HG02610 (cell line): Measurements from ENCODE around the gene DISC1.

Source experiments
- ATAC-seq: cut with Tn5 transposase; IDR thresholded peaks from one replicate; pipeline ENCODE4 v1.9.1; 2021; ENCODE audit warnings: mild to moderate bottlenecking, moderate library complexity; ENCODE audit not compliant: unreplicated experiment

DISC1 gene

DNA sequence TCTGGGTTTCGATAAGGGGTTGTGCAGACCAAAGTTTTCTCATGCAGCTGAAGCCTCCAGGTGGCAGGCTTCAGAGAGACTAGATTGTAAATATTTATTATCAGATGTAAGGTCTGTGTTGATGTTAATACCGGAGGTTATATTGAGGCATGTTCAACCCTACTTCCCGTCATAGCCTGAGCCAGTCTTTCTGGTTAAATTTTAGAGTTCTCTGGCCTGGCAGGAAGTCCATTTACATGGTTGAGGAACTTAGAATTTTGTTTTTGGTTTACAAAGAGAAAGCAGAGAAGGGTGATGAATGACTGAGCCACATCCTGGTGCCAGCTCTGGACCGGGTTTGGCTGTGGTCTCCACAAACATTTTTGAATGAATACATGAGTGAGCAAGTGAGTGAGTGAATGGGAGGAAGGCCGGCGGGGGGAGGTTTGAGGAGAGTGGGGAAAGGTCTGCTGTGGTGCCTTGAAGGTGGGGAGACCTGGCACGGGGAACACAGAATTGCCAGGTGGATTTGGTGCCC is 218.5 kb downstream of the DISC1 start:
- ATAC-seq = no peak

DNA sequence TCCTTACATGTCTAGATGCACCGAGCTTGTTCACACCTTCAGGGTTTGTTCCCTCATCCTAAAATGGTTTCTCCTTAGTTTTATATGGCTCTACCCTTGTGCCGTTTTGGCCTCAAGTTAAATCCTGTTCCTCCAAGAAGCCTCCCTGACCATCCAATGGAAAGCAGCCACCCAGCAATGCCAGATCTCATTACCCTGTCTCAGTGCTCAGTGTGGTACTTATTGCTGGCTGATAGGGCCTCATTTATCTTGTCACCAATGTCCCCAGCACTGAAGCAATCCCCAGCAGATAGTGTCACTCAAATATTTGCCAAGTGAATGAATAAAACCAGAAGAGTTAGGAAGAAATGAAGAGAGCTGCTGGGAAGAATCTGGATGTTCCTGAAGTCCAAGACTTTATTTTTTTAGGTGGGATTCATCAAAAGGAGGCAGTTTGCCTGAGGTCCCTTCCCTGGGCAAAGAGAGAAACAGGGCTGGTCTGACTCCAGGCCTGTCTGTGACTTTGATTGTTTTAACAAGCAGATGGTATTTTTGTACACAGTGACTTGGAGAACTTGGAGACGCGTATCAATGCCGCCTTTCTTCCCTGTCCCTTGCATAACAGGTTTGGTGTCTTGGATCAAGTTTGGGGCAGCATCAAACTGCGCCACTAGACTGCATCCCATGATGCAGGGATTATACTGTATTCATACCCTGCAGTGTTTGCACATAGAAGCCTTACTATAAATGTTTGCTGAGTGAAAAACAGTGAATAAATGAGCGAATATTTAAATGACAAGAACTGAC is 221.2 kb downstream of the DISC1 start:
- no peak for ATAC-seq

DNA sequence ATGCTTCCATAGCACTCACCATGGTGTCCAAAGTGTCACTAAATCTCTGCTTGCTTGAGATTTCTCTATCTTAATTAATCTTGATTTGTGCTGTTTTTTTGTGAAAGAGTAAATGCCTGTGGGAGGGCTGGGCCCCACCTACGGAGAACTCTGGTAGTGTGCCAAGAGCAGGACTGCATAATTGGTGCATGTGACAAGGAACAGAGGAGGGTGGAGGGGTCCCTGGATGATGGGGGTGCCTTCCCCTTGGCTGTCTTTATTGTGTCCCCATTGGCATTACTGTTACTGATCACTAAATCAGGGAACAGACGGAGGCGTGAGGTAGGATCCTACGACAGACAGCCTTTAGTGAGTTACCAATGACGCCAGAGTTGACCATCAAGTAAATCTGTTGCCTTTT is 223.4 kb downstream of the DISC1 start:
- ATAC-seq = no peak

DNA sequence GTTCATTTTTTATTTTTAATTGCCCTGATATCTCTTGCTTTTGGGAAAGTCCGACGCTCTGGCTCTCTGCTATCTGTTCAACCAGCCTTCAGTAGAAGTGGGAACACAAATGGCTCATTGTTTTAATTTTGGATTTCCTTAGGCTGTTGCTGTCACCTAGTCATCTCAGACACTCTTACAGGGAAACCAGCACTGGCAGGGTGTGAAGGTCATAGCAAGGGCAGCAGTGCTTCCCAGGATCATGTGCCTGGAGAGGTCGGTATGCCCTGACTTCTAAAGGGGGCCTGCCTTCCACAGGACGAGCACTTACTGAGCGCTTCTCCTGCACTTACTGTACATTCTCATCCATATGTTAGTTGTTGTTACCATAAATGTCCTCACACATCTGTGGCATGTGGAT is 224.2 kb downstream of the DISC1 start:
- ATAC-seq = no peak

DNA sequence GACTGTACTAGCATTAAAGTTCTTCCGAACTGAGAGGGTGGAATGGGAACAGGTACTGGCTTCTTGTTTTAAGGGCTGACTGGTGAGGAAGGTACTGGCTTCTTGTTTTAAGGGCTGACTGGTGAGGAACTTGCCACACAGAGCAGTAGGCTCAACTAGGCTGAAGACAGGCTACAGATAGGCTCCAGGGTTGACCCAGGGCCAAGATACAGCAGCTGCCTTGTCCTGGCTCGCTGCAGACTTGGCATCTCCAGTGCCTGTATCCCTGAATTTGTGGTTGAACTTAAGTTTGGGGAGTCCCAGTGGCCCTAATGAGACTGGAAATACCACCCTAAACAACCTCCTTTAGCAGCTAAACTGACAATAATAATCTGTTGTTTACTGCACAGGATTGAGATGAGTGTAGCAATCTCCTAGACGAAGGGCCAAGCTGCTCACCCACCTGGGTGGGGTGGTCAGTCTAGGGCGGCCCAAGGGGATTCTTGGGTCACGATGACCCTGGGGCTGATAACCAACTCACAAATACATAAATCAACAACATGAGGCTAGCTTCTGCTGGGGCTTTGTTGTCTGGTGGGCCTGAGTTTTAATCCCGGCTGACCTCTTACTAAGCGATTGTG is 227.1 kb downstream of the DISC1 start:
- ATAC-seq = no peak

DNA sequence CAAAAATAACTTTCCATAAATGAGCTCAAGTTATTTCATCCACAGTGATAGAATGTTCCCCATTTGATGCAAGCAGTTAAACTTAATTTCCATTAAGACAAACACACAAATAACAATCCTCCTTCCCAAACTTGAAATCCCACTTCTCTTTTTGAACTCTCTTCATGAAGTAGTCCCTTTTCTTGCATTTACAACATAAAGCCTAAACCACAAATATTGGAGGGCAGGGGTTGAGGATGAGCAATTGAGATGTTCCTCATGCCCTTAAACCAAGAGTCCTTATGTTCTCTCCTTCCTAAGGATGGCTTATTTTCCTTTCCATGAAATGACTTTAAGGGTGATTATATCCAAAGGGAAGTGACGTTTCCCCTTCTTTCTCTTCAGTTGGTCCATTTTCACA is 228.8 kb downstream of the DISC1 start:
- ATAC-seq = no peak

DNA sequence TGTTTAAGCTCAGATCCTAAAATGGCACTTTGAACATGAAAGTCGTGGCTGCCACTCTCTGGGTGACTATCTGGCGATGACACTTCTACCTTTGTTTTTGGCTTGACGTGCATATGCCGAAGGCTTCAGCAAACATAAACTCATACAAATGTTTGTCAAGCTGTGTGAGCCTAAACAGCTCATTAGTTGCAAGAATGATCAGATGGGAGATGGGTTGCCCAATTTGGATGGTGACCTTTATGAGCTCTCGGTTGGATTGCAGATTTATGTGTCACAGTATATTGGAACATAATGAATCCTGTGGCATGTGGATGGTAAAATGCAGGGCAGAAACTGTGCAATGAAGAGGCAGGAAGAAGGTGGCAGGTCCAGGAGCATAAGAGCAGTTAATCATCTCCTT is 229.3 kb downstream of the DISC1 start:
- ATAC-seq = no peak

DNA sequence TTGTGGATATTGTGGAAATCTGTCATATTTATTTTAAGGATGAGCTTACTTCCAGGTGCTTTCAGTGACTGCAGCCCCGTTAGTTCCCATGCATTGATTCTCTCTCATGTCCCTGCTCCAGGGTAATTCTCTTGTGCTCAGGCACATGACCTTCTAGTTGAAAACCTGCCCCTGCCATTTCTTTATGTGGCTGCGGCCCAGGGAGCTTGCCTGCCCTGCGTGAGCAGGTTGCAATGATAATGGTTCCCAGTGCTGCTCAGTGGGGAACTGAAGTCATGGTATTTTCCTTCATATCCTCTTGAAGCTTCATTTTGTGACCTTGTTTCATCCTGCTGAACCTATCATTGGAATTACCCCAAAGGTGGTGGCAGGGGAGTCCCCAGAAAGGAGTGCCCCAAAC is 229.8 kb downstream of the DISC1 start:
- no peak for ATAC-seq

DNA sequence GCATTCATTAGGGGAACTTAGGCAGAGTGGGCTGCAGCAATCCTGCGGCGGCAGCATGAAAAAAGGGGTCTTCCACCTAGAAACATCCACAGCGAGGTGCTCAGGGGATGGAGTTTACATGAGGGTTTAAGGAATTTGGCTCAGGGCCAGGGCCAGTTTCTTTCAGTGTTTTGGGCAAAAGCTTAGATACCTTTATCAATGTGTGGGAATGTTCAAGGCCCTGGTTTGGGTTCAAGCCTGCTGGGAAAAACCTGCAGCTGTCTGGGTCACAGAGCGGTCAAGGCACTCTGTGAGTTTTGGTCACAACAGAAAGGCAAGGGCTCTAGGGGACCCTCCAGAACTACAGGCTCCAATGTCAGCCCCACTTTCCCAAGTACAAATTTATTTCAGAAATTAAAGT is 230.3 kb downstream of the DISC1 start:
- no peak for ATAC-seq

DNA sequence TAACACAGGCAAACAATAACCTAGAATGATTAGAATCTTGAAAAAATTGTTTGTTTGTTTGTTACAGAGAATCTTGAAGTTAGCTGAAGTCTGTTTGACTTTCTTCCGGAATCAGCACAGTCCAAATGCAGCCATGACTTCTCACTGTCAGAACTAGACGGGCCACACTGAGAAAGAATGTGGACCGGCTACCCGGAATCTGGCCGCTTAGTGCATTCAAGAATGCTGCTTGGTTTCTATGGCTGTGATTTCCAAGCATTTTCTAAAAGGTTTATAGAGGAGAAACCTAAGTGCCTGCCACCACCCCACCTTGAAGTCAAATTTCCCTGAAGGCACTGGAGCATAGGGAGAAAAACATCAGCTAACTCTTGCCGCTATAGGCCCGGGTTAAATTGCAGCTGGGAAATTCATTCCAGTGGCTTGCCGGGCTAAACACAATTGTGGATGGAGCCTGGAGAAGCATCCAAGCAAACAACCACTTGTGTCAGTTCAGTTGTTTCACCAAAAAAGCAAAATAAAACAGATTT is 231.1 kb downstream of the DISC1 start:
- ATAC-seq = no peak

DNA sequence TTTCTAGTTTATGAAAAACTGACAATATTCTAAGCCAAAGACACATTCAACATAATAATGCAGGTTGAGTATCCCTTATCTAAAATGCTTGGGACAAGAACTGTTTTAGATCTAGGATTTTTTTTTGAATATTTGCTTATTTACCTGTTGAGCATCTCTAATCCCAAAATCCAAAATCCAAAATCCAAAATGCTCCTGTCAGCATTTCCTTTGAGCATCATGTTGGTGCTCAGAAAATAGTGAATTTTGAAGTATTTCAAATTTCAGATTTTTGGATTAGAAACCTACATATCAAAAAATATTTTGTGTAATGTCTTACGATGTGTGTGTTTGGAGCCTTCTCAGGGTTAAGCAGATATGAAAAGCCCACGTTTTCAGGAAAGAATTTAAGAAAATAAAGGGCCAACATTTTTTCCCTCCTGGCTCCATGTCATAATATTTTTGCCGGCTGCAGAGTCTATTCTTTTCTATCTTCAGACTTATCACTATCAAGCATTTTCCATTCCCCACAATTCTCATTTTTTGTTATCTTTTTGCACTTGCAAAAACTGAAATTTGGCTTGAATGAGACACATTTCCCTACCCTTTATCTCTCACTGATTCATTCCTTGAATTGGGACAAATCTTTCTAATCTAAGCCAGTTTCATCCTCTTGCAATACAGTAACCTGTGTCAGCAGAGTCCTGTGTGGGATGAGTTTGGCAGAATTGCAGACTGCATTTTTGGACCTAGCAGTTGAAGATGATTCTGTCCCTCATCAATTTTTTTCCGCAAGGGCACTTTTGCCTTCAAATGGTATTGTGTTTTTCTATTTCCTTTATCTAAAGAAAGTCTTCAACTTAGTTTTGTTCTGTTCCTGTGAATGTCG is 233.9 kb downstream of the DISC1 start:
- ATAC-seq = no peak

DNA sequence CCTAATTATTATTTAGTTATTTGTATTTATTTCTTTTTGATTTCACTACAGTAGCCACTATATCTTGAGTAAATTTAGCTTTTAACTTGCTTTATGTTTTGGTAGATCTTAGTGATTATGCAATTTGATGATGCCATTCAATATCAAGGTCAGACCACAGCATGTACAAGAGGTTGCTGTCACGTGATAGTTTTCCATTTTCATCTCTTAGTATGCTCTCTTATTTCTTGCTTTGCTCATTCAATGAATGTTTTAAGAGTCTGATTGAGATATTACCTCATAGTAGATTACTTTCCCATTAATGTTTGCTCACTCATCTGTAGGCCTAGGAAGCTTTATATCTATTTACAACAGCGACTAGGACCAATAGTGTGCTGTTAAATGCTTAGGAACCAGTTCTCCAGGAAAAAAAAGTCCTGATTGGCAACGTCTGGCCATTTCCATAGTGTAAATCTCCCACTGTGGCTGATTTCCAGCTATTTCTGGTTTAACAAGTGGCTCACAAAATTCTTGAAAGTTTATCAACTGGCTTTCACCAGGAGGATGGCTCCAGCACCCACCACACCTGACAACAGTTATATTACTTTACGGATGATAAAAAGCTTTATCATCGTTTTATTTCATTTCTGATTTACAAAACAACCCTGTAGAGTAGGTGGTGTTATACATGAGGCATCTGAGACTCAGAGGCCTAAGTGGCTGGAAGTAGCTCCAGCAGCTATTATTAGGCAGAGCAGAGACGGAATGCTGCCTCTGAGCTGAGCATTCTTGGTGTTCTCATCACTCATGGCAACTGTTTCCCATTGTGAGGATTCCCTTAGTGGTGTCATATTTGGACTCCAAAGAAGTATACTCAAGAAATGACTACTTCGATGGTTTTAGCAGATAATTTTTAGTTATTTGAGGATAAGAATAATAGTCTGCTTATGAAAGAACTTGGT is 235.2 kb downstream of the DISC1 start:
- no peak for ATAC-seq

DNA sequence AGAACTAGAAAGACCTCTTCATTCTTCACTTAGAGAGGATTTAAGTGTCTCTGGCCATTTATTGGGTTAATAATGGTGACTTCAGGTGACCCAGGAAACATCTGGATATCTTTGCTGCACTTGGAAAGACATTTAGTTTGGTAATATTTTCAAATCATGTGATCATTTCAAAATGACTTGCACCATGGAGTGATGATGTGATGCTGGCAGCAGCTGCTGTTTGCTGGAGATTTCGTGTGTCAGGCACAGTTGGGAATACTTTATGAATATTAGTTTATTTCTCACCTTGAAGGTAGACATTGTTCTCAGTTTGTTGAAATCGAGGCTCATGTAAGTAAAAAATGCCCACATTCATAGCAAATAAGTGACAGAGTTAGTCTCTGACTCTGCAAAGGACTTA is 236.0 kb downstream of the DISC1 start:
- no peak for ATAC-seq

DNA sequence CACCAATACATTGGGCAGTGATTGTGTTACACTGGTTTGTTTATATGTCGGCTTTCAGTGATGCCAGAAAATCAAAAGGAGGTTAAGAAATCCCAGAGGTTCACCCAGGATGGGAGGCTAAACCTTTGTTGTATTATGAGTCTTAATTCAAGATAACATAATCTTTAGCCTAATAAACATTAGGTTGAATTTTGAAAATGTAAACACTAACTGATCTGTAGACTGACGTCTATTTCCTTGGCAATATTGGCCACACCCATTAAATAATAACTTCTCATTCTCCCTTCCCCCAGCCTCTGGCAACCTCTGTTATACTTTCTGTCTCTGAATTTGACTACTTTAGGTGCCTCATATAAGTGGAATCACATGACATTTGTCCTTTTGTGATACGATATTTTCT is 238.7 kb downstream of the DISC1 start:
- ATAC-seq = no peak

DNA sequence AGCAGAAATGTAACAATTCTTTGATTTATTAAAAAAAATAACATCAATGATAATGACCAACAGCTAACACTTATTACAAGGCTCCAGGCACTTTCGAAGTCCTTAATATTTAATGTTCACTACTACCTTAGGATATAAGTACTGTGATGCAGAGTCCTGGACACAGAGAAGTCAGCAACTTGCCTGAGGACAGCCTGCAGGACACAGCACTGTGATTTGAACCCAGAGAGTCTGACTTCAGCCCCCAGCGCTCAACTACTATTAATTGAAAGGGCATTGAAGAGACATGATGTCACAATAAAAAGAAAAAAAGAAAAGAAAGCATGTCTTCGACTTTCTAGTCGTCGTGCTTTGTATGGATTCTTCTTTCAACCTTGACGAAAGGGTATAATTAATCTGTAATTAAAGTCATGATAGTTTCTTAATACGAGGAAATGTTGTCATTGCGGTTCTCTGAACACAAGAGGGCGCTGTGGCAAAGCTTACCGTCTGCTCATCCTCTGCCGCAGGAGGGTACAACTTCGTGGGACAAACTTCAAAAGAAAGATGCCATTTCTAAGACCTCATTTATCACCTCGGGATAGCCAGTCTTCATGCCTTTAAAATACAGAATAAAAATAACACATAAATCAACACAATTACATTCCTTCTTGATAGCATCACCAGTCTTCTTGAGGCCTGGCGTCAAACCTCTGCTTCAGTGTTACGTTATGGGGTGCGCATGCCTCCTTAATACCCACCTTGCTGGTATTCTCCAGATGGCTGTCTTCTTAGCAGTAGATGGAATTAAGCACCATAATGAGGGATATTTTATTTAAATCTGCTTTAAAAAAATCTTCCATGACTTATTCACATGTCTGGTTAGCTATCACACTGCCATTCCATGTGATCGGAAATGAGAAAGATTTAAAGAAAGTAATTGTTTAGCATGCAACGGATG is 240.1 kb downstream of the DISC1 start:
- ATAC-seq = no peak

DNA sequence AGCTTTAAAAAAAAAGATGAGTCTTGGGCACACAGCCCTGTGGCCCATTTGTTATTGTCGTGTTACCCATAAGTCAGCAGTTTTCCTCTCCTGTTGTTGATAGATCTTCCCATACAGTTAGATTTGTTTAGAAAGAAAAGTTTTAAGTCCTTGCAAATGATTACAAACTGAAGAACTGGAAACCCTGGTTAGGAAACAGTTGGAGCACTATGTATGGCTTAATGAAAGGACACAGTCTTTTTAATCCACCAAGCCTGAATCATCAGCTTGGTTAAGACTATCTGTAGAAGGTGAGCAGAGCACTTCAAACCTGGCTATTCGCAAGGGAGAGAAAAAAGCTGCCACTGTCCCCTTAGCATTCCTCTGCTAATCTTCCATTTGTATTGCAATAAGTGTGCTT is 241.0 kb downstream of the DISC1 start:
- ATAC-seq = no peak

DNA sequence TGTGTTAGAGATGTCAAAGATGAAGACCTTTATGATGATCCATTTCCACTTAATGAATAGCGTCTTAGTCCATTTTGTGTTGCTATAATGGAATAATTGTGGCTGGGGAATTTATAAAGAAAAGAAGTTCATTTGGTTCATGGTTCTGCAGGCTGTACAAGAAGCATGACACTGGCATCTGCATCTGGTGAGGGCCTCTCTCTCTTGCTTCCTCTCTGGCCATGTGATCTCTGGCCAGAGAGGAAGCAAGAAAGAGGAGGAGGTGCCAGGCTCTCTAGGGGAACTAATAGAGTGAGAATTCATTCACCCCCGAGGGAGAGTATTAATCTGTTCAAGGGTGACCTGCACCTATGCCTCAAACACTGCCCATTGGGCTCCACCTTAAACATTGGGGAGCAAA is 242.8 kb downstream of the DISC1 start:
- no peak for ATAC-seq

DNA sequence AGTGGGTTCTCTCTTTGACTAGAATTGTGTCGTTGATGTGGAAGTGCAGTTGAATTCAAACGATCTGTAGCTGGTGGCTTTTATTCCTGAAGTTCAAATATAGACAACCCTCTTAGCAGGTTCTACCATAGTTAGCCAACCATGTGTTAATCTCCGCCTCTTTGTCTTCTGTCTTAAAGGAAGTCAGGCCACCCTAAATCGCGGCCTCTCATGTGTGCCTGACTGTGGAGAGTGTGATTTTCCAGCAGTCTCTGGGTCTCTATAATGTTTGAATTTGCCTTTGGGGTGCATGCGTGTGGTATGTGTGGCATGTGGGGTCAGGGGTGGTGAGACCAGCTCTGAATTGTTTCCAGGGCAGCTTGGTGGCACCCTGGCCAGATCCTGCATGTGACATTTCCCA is 244.9 kb downstream of the DISC1 start:
- ATAC-seq = no peak

DNA sequence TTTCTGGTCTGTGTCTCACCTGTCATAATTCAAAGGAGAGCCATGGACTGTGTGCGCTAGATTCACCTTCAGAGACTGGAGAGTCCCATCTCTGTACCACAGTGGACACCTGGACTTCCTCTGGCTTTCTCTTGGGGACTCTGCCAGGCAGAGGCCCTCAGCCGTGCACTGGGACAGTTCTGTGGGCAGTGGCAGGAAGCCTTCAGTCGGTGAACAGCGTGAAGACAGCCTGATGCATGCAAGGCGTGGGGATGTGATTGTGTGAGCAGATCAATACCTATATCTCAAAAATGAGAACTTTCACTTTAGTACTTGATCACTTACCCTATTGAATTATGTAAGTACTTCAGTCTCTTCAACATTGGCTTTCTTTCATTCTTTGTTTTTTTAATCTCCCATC is 245.3 kb downstream of the DISC1 start:
- no peak for ATAC-seq
